HepG2 (cell line): ENCODE results near the gene VWA3A. TPM values are rescaled to one million over a fixed set of nuclear protein-coding genes. Genes with fewer than 3 reads are reported as not detected.

ENCODE experiments used
- ELF1 ChIP-seq: sonication (generic); formaldehyde crosslinking; IDR thresholded peaks from 2 replicates; pipeline ENCODE4 v1.4.0; 2020; ENCODE audit warnings: missing genetic modification reagents
- GATAD1 ChIP-seq: IDR thresholded peaks from 2 replicates; pipeline ENCODE4 v1.6.1; 2016; ENCODE audit warnings: missing genetic modification reagents, missing compliant biosample characterization
- HHEX ChIP-seq: IDR thresholded peaks from 2 replicates; pipeline ENCODE4 v1.6.1; 2016; ENCODE audit warnings: control low read depth
- IKZF5 ChIP-seq: IDR thresholded peaks from 2 replicates; pipeline ENCODE4 v1.6.1; 2018; ENCODE audit warnings: missing genetic modification reagents, mild to moderate bottlenecking, missing compliant biosample characterization
- KLF11 ChIP-seq: IDR thresholded peaks from 2 replicates; pipeline ENCODE4 v1.6.1; 2016; ENCODE audit warnings: missing compliant biosample characterization
- MED13 ChIP-seq: sonication (generic); formaldehyde crosslinking; IDR thresholded peaks from 2 replicates; pipeline ENCODE4 v1.5.0; 2020; ENCODE audit warnings: missing genetic modification reagents
- MYNN ChIP-seq: sonication (generic); formaldehyde crosslinking; IDR thresholded peaks from 2 replicates; pipeline ENCODE4 v1.4.0; 2020; ENCODE audit warnings: mild to moderate bottlenecking, low read depth, missing genetic modification reagents
- NFKBIZ ChIP-seq: IDR thresholded peaks from 2 replicates; pipeline ENCODE4 v1.6.1; 2018; ENCODE audit warnings: missing genetic modification reagents, missing compliant biosample characterization
- NR3C1 ChIP-seq: sonication (generic); formaldehyde crosslinking; IDR thresholded peaks from 2 replicates; pipeline ENCODE4 v1.4.0; 2020; ENCODE audit warnings: missing genetic modification reagents
- PHF21A ChIP-seq: sonication (generic); formaldehyde crosslinking; IDR thresholded peaks from 2 replicates; pipeline ENCODE4 v1.5.0; 2020; ENCODE audit warnings: mild to moderate bottlenecking, missing genetic modification reagents
- PITX1 ChIP-seq: sonication (generic); formaldehyde crosslinking; IDR thresholded peaks from 2 replicates; pipeline ENCODE4 v1.5.1; 2020; ENCODE audit warnings: mild to moderate bottlenecking, missing genetic modification reagents
- POLR2AphosphoS5 ChIP-seq: IDR thresholded peaks from 2 replicates; pipeline ENCODE4 v1.6.1; 2012; ENCODE audit warnings: low read depth, low read length
- PREB ChIP-seq: sonication (generic); formaldehyde crosslinking; IDR thresholded peaks from 2 replicates; pipeline ENCODE4 v1.4.0; 2020; ENCODE audit warnings: missing genetic modification reagents
- RARA ChIP-seq: IDR thresholded peaks from 2 replicates; pipeline ENCODE4 v1.6.1; 2016; ENCODE audit warnings: missing genetic modification reagents, missing compliant biosample characterization
- RBFOX2 ChIP-seq: fragments of 200-400 bp; formaldehyde crosslinking; IDR thresholded peaks from 2 replicates; pipeline ENCODE4 v1.6.1; 2017; ENCODE audit warnings: low read depth, mild to moderate bottlenecking, low read length
- RFXANK ChIP-seq: IDR thresholded peaks from 2 replicates; pipeline ENCODE4 v1.6.1; 2016
- SMAD3 ChIP-seq: sonication (generic); formaldehyde crosslinking; IDR thresholded peaks from 2 replicates; pipeline ENCODE4 v1.4.0; 2020; ENCODE audit warnings: missing genetic modification reagents
- SNAPC5 ChIP-seq: sonication (generic); formaldehyde crosslinking; IDR thresholded peaks from 2 replicates; pipeline ENCODE4 v1.8.1; 2023; ENCODE audit warnings: mild to moderate bottlenecking, missing genetic modification reagents, borderline replicate concordance
- YY1 ChIP-seq: IDR thresholded peaks from 2 replicates; pipeline ENCODE4 v1.6.1; 2011; ENCODE audit warnings: low read length, low read depth, moderate library complexity, mild to moderate bottlenecking; ENCODE audit not compliant: insufficient read depth, insufficient replicate concordance
- ZBTB1 ChIP-seq: sonication (generic); formaldehyde crosslinking; IDR thresholded peaks from 2 replicates; pipeline ENCODE4 v1.4.0; 2020; ENCODE audit warnings: missing genetic modification reagents, borderline replicate concordance
- ZBTB39 ChIP-seq: sonication (generic); formaldehyde crosslinking; IDR thresholded peaks from 2 replicates; pipeline ENCODE4 v1.5.0; 2020; ENCODE audit warnings: missing genetic modification reagents
- ZNF235 ChIP-seq: sonication (generic); formaldehyde crosslinking; IDR thresholded peaks from 2 replicates; pipeline ENCODE4 v1.8.1; 2023; ENCODE audit warnings: mild to moderate bottlenecking, missing genetic modification reagents, borderline replicate concordance
- ZNF549 ChIP-seq: sonication (generic); formaldehyde crosslinking; IDR thresholded peaks from 2 replicates; pipeline ENCODE4 v1.5.0; 2020; ENCODE audit warnings: missing genetic modification reagents
- ZNF605 ChIP-seq: sonication (generic); formaldehyde crosslinking; IDR thresholded peaks from 2 replicates; pipeline ENCODE4 v1.8.0; 2022; ENCODE audit warnings: mild to moderate bottlenecking, missing genetic modification reagents
- ZNF614 ChIP-seq: IDR thresholded peaks from 2 replicates; pipeline ENCODE4 v1.6.1; 2018; ENCODE audit warnings: missing biosample characterization, missing genetic modification reagents, inconsistent platforms, borderline replicate concordance
- ZNF703 ChIP-seq: sonication (generic); formaldehyde crosslinking; IDR thresholded peaks from 2 replicates; pipeline ENCODE4 v1.5.1; 2020; ENCODE audit warnings: missing genetic modification reagents, mild to moderate bottlenecking, moderate library complexity, borderline replicate concordance
- ZNF777 ChIP-seq: sonication (generic); formaldehyde crosslinking; IDR thresholded peaks from 2 replicates; pipeline ENCODE4 v1.4.0; 2020; ENCODE audit warnings: missing genetic modification reagents
- ZNF839 ChIP-seq: sonication (generic); formaldehyde crosslinking; IDR thresholded peaks from 2 replicates; pipeline ENCODE4 v1.4.0; 2020; ENCODE audit warnings: missing genetic modification reagents, mild to moderate bottlenecking, borderline replicate concordance
- polyA plus RNA-seq, 8 experiments: library from polyadenylated mRNA; depleted of rRNA in 3 of 8; stranded (reverse) in 7 of 8; unstranded in 1 of 8; fragments of >200 nt; fragmentation: Illumina TruSeq in 4 of 8; extraction: Trizol in 4 of 8; gene quantifications; 2 replicates each; pipeline versions ENCODE4 v1.2.1 to v1.2.3, GENCODE V29; 2011 to 2016; ENCODE audit warnings: low read depth in 4 of 8, missing spikeins in 1 of 8, mixed read lengths in 1 of 8; ENCODE audit not compliant: insufficient read depth in 1 of 8
- total RNA-seq, 5 experiments: library from RNA; depleted of rRNA; stranded (reverse); fragments of >200 nt; fragmentation: Illumina TruSeq; extraction: Trizol; gene quantifications; 2 replicates each; pipeline ENCODE4 v1.2.3, GENCODE V29; 2016; ENCODE audit warnings: low read depth in 1 of 5

The VWA3A gene
- total and polyA plus RNA-seq, 2 of the 13 experiments (the other 11 are each of a cell fraction or from before 2014, with no cell fraction given): 0.03 to 0.07 TPM

DNA sequence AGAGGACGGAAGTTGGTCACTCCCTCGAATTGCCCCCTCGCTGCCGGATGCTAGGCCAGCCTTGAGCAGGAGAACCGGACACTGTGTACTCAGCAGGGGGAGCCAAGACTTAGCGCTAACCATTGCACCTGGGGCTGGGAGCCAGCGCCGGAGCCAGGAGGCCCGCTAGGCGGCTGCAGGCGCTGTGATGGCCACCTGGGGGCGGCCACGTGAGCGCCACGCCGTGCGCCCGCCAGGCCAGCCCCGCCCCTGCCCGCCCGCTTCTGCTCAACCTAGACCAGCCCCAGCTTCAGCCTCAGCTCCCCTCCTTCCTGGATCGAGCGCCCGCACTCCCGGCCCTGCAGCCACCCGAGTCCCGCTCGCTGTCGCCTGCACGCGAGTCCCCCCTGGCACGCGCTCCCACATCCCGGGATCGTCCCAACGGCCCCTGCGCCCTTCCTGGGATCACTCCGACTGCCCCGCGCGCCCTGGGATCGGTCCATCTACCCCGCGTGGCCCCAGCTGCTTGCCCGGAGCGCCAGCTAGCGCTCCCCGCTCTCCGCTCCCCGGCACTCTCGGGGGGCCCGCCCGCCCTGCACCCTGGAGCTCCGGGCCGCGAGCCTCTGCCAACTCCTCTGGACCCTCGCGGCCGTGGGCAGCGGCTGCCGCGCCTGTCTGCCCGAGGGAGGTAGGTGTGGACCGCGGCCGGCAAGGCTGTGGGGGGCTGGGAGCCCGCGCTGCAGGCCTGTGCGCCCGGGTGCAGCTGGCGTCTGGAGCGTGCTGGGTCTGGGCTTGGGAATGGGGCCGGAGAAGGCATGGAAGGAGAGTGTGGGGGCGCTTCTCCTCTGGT lies 113.9 kb downstream of the VWA3A start, which contains the start of gene EEF2K (continued):
- TF ChIP-seq PREB (CRISPR knock-in tag): peak; percentile 77; the same call in 1 of the 2 replicates
- TF ChIP-seq ZNF703 (CRISPR knock-in tag): 0 out of 2 replicates have a peak, but pooled peaks have one; percentile 23
- TF ChIP-seq PHF21A (CRISPR knock-in tag): peak; percentile 98
- TF ChIP-seq NFKBIZ (CRISPR knock-in tag): peak; percentile 84
- TF ChIP-seq RARA (CRISPR knock-in tag): peak; percentile 72
- peak; percentile 80; the same call in 1 of the 2 replicates for TF ChIP-seq MYNN (CRISPR knock-in tag)
- TF ChIP-seq ZNF605 (CRISPR knock-in tag): peak; percentile 89; the same call in 1 of the 2 replicates
- no peak; the same call in 1 of the 2 replicates for TF ChIP-seq ZNF235 (CRISPR knock-in tag)
- no peak for TF ChIP-seq ZNF777 (CRISPR knock-in tag)
- peak; percentile 95 for TF ChIP-seq SNAPC5 (CRISPR knock-in tag)
- peak; percentile 51 for TF ChIP-seq KLF11 (CRISPR knock-in tag)
- peak; percentile 82 for TF ChIP-seq GATAD1 (CRISPR knock-in tag)
- 0 out of 2 replicates have a peak, but pooled peaks have one; percentile 36 for TF ChIP-seq ZBTB1 (CRISPR knock-in tag)
- peak; percentile 88 for TF ChIP-seq POLR2AphosphoS5
- TF ChIP-seq YY1: peak; percentile 89
- peak; percentile 95; the same call in 1 of the 2 replicates for TF ChIP-seq ZNF839 (CRISPR knock-in tag)
- peak; percentile 76 for TF ChIP-seq ELF1 (CRISPR knock-in tag)
- TF ChIP-seq PITX1: peak; percentile 28; the same call in 1 of the 2 replicates
- TF ChIP-seq ZNF614 (CRISPR knock-in tag): peak; percentile 92; the same call in 1 of the 2 replicates
- peak; percentile 90 for TF ChIP-seq RFXANK (CRISPR knock-in tag)
- TF ChIP-seq HHEX (CRISPR knock-in tag): 0 out of 2 replicates have a peak, but pooled peaks have one; percentile 12
- TF ChIP-seq ZBTB39: 0 out of 2 replicates have a peak, but pooled peaks have one; percentile 83
- TF ChIP-seq SMAD3 (CRISPR knock-in tag): peak; percentile 93
- TF ChIP-seq NR3C1 (CRISPR knock-in tag): no peak
- TF ChIP-seq RBFOX2: peak; percentile 95
- peak; percentile 87 for TF ChIP-seq MED13 (CRISPR knock-in tag)
- TF ChIP-seq ZNF549 (CRISPR knock-in tag): no peak
- TF ChIP-seq IKZF5 (CRISPR knock-in tag): peak; percentile 97
